Suprapubic skin (tissue), 4 donors: ENCODE data around the gene EIF2A.

Source experiments
- EP300 ChIP-seq: sonication (generic); formaldehyde crosslinking; IDR thresholded peaks from one replicate; pipeline ENCODE4 v1.6.1; 2017; ENCODE audit warnings: antibody characterized with exemption
- POLR2A ChIP-seq, 2 donors: fragments of 450-650 bp; IDR thresholded peaks; one replicate each; pipeline ENCODE4 v1.6.1; 2017; ENCODE audit warnings: antibody characterized with exemption in 2 of 2, mild to moderate bottlenecking in 2 of 2, moderate library complexity in 2 of 2
- POLR2AphosphoS5 ChIP-seq, 3 donors: sonication (generic); formaldehyde crosslinking; IDR thresholded peaks; one replicate each; pipeline ENCODE4 v1.6.1; 2017; ENCODE audit warnings: antibody characterized with exemption in 3 of 3
- TF ChIP-seq, protein P1 (sequence below), 2 donors: fragments of 200-600 bp in 1 of 2; fragments of 450-650 bp in 1 of 2; sonication (generic) in 1 of 2; IDR thresholded peaks; one replicate each; pipeline ENCODE4 v1.5.1; 2016 to 2019; ENCODE audit warnings: antibody characterized with exemption in 2 of 2, mild to moderate bottlenecking in 1 of 2, moderate library complexity in 1 of 2

DNA sequence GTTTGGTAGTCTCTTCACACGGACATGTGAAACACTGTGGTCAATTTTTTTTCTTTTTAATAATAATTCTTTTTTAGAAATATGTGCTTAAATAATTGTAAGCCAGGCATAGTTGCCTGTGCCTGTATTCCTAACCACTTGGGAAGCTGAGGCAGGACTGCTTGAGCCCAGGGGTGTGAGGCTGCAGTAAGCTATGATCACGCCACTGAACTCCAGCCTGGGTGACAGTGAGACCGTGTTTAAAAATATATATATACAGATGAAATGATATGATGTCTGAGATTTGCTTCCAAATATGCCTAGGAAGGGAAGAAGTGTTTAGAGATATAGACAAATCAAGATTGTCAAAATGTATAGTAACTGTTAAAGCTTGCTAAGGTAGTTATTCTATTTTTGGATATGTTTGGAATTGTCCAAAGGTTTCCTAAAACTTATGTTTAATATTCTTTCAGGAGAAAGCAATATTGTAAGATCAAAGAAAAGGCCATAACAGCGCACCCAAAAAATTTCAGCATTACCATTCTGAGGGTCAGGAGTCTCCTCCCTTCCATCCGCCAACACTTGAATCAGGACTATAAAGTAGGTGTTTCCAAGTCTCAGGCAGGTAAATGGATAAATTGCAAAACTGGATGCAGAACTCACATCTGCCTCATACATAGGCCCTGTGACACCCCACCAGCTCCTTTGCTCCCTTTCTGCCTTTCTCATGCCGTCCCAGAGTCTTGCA is 56.0 kb downstream of the EIF2A start:
- TF ChIP-seq POLR2AphosphoS5 (IDR thresholded peaks at IDR 0.05) = no peak
- no peak for TF ChIP-seq EP300
- TF ChIP-seq, protein P1, sequence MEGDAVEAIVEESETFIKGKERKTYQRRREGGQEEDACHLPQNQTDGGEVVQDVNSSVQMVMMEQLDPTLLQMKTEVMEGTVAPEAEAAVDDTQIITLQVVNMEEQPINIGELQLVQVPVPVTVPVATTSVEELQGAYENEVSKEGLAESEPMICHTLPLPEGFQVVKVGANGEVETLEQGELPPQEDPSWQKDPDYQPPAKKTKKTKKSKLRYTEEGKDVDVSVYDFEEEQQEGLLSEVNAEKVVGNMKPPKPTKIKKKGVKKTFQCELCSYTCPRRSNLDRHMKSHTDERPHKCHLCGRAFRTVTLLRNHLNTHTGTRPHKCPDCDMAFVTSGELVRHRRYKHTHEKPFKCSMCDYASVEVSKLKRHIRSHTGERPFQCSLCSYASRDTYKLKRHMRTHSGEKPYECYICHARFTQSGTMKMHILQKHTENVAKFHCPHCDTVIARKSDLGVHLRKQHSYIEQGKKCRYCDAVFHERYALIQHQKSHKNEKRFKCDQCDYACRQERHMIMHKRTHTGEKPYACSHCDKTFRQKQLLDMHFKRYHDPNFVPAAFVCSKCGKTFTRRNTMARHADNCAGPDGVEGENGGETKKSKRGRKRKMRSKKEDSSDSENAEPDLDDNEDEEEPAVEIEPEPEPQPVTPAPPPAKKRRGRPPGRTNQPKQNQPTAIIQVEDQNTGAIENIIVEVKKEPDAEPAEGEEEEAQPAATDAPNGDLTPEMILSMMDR (IDR thresholded peaks at IDR 0.05) = no peak
- no peak for TF ChIP-seq POLR2A (IDR thresholded peaks at IDR 0.05)
